NB4 (cell line): ENCODE results near the gene SCAI.

Experiments
- POLR2A ChIP-seq: IDR thresholded peaks from 2 replicates; pipeline ENCODE4 v1.6.1; 2011; ENCODE audit warnings: mild to moderate bottlenecking; ENCODE audit not compliant: insufficient read length; ENCODE audit errors: extremely low read depth
- TF ChIP-seq, protein P1 (sequence below): IDR thresholded peaks from one replicate; pipeline ENCODE4 v1.5.1; 2012; ENCODE audit warnings: low read depth, low read length

DNA sequence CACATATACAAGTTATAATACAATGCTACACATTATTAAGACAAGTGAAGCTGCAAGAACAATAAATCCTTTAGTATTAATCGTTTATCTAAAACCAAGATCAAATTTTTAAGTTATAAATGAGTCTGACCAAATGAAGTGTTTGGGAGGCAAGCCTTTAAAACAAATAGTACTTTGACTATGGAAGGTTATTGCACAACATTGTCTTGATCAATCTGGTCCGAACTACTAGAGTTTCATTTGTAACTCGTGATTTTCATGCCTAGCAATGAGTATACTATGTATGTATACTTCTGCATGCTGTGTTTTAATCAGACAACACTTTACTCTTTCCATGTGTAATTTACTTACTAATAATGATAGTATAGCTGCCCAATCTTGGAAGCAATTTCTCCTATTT, 115.3 kb downstream of the SCAI start:
- TF ChIP-seq, protein P1, sequence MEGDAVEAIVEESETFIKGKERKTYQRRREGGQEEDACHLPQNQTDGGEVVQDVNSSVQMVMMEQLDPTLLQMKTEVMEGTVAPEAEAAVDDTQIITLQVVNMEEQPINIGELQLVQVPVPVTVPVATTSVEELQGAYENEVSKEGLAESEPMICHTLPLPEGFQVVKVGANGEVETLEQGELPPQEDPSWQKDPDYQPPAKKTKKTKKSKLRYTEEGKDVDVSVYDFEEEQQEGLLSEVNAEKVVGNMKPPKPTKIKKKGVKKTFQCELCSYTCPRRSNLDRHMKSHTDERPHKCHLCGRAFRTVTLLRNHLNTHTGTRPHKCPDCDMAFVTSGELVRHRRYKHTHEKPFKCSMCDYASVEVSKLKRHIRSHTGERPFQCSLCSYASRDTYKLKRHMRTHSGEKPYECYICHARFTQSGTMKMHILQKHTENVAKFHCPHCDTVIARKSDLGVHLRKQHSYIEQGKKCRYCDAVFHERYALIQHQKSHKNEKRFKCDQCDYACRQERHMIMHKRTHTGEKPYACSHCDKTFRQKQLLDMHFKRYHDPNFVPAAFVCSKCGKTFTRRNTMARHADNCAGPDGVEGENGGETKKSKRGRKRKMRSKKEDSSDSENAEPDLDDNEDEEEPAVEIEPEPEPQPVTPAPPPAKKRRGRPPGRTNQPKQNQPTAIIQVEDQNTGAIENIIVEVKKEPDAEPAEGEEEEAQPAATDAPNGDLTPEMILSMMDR, result no peak
- no peak for TF ChIP-seq POLR2A
